Bone marrow (tissue), 2 donors: ENCODE measurements around the gene PLEKHA6.

Experiments used
- DNase-seq, 2 donors: peaks; one replicate each; lab custom pipeline; 2025; lab: John Stamatoyannopoulos, UW

Gene PLEKHA6

GRCh38 chr1:204286315-204286714, 73.4 kb downstream of the PLEKHA6 start:
- no peak for DNase-seq

GRCh38 chr1:204285436-204286305, 74.1 kb downstream of the PLEKHA6 start:
- no peak for DNase-seq

GRCh38 chr1:204284929-204285328, 74.8 kb downstream of the PLEKHA6 start:
- no peak for DNase-seq

- no peak for DNase-seq
Measured at GRCh38 chr1:204283711-204284651, 75.7 kb downstream of the PLEKHA6 start.

- DNase-seq, result no peak
Measured at GRCh38 chr1:204282761-204283221, 76.9 kb downstream of the PLEKHA6 start.

GRCh38 chr1:204280099-204280961, 79.4 kb downstream of the PLEKHA6 start:
- no peak for DNase-seq

GRCh38 chr1:204278958-204279357, 80.8 kb downstream of the PLEKHA6 start:
- no peak for DNase-seq

- no peak for DNase-seq
Measured at GRCh38 chr1:204278251-204278650, 81.5 kb downstream of the PLEKHA6 start.

- no peak for DNase-seq
Measured at GRCh38 chr1:204277563-204278219, 82.0 kb downstream of the PLEKHA6 start.

GRCh38 chr1:204275695-204276370, 83.9 kb downstream of the PLEKHA6 start:
- no peak for DNase-seq

- peak in 1 of 2 donors; percentile 15 for DNase-seq
Measured at GRCh38 chr1:204274446-204274845, 85.3 kb downstream of the PLEKHA6 start.

- peak in 1 of 2 donors; percentile 17 for DNase-seq
Measured at GRCh38 chr1:204272505-204272904, 87.2 kb downstream of the PLEKHA6 start.

GRCh38 chr1:204271970-204272369, 87.8 kb downstream of the PLEKHA6 start:
- no peak for DNase-seq

GRCh38 chr1:204268101-204268500, 91.6 kb downstream of the PLEKHA6 start:
- no peak for DNase-seq

- DNase-seq, result no peak
Measured at GRCh38 chr1:204267191-204267601, 92.5 kb downstream of the PLEKHA6 start.

- no peak for DNase-seq
Measured at GRCh38 chr1:204266504-204267034, 93.2 kb downstream of the PLEKHA6 start.

GRCh38 chr1:204265665-204266064, 94.1 kb downstream of the PLEKHA6 start:
- DNase-seq, result no peak

GRCh38 chr1:204264805-204265204, 94.9 kb downstream of the PLEKHA6 start:
- DNase-seq, result no peak

GRCh38 chr1:204263254-204263910, 96.3 kb downstream of the PLEKHA6 start:
- DNase-seq, result no peak
